Neural progenitor cell (in vitro differentiated cells): ENCODE measurements around the gene UBE2I.

Experiments
- EZH2 ChIP-seq: fragments of 200-600 bp; sonication (generic); IDR thresholded peaks from 2 replicates; pipeline ENCODE4 v1.6.1; 2017; ENCODE audit warnings: antibody characterized with exemption, mild to moderate bottlenecking, moderate library complexity
- EZH2phosphoT487 ChIP-seq: fragments of 200-600 bp; sonication (generic); IDR thresholded peaks from 2 replicates; pipeline ENCODE4 v1.6.1; 2017; ENCODE audit warnings: antibody characterized with exemption
- TF ChIP-seq, protein P1 (sequence below): fragments of 200-600 bp; sonication (generic); IDR thresholded peaks from 2 replicates; pipeline ENCODE4 v1.5.1; 2017; ENCODE audit warnings: antibody characterized with exemption, mild to moderate bottlenecking

DNA sequence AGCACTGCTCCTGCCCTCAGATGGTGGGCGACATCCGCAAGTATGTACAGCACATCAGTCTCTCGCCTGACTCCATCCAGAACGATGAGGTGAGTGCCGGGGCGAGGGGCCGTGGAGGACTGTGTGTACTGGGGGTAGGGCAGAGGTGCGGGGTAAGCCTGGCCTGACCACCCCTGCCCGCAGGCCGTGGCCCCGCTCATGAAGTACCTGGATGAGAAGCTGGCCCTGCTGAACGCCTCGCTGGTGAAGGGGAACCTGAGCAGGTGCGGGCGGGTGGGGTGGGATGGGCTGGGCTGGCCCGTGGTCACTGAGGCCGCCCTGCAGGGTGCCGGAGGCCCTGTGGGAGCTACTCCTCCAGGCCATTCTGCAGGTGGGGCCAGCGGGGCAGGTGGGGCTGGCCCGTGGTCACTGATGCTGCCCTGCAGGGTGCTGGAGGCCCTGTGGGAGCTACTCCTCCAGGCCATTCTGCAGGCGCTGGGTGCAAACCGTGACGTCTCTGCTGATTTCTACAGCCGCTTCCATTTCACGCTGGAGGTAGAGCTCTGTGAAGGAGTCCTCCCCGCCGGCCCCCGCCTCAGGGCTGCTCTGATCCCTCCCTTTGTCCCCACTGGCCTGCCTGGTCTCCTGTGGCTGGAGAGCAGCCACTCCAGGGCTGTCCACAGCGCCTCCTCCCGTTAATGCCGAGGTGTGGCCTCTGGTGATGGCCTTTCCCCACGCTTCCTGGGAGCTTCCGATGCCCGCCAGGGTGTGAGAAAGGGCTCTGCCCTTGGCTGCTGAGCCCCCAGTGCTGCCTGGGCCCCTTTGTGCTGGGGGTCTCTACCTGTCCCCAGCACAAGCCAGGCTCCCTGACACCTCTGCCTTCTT, 37.2 kb downstream of the UBE2I start:
- TF ChIP-seq EZH2 (no peak), EZH2phosphoT487 (no peak)
- TF ChIP-seq, protein P1, sequence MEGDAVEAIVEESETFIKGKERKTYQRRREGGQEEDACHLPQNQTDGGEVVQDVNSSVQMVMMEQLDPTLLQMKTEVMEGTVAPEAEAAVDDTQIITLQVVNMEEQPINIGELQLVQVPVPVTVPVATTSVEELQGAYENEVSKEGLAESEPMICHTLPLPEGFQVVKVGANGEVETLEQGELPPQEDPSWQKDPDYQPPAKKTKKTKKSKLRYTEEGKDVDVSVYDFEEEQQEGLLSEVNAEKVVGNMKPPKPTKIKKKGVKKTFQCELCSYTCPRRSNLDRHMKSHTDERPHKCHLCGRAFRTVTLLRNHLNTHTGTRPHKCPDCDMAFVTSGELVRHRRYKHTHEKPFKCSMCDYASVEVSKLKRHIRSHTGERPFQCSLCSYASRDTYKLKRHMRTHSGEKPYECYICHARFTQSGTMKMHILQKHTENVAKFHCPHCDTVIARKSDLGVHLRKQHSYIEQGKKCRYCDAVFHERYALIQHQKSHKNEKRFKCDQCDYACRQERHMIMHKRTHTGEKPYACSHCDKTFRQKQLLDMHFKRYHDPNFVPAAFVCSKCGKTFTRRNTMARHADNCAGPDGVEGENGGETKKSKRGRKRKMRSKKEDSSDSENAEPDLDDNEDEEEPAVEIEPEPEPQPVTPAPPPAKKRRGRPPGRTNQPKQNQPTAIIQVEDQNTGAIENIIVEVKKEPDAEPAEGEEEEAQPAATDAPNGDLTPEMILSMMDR, result peak; percentile 18
